HEK293 (cell line): Measurements from ENCODE around the gene LRP2BP.

Experiments
- CTCF ChIA-PET: fragments of 350-600 bp; formaldehyde crosslinking; extraction: SDS; loops from one replicate; lab custom pipeline; 2021; ENCODE audit warnings: antibody characterized with exemption; lab: Yijun Ruan, JAX
- POLR2A ChIA-PET: fragments of 300-600 bp; formaldehyde crosslinking; extraction: SDS; loops from one replicate; lab custom pipeline; 2020; ENCODE audit warnings: antibody characterized with exemption, inconsistent platforms; lab: Yijun Ruan, JAX
- H3K27ac ChIP-seq: fragments of 200-500 bp; sonication (Bioruptor generic); 2 replicates; pipeline ENCODE4 v1.5.1; 2014; ENCODE audit warnings: low read depth, low read length, control low read depth, inconsistent platforms; ENCODE audit errors: extremely low read depth
- H3K36me3 ChIP-seq, 2 experiments: fragments of 200-500 bp in 1 of 2; sonication (Bioruptor generic) in 1 of 2; 1 replicate in 1 of 2; 2 replicates in 1 of 2; pipeline ENCODE4 v1.5.1; 2014 to 2017; ENCODE audit warnings: inconsistent platforms in 2 of 2, low read length in 2 of 2; ENCODE audit not compliant: control insufficient read depth in 2 of 2, insufficient read depth in 1 of 2
- H3K4me1 ChIP-seq: fragments of 200-500 bp; sonication (Bioruptor generic); 2 replicates; pipeline ENCODE4 v1.5.1; 2014; ENCODE audit warnings: mild to moderate bottlenecking, low read length, inconsistent platforms; ENCODE audit not compliant: control insufficient read depth, insufficient read depth
- H3K4me3 ChIP-seq: 2 replicates; pipeline ENCODE4 v1.5.1; 2011; ENCODE audit warnings: low read depth, mild to moderate bottlenecking, control low read depth, low read length, moderate library complexity
- H3K9me3 ChIP-seq: fragments of 200-500 bp; sonication (Bioruptor generic); 2 replicates; pipeline ENCODE4 v1.5.1; 2014; ENCODE audit warnings: low read depth, low read length, inconsistent platforms; ENCODE audit not compliant: control insufficient read depth, insufficient read depth
- BCL11A ChIP-seq: fragments of 450-650 bp; formaldehyde crosslinking; IDR thresholded peaks from 2 replicates; pipeline ENCODE4 v1.5.1; 2016; ENCODE audit warnings: low read depth, missing biosample characterization, missing genetic modification characterization
- GLIS1 ChIP-seq: fragments of 450-650 bp; formaldehyde crosslinking; IDR thresholded peaks from 2 replicates; pipeline ENCODE4 v1.5.1; 2016; ENCODE audit warnings: missing biosample characterization, missing genetic modification characterization
- KLF9 ChIP-seq: fragments of 450-650 bp; formaldehyde crosslinking; IDR thresholded peaks from 2 replicates; pipeline ENCODE4 v1.5.1; 2016; ENCODE audit warnings: missing biosample characterization, missing genetic modification characterization, low read depth
- ZNF529 ChIP-seq: fragments of 450-650 bp; formaldehyde crosslinking; IDR thresholded peaks from 2 replicates; pipeline ENCODE4 v1.5.1; 2017; ENCODE audit warnings: missing genetic modification characterization, missing biosample characterization; ENCODE audit not compliant: insufficient replicate concordance
- ZNF600 ChIP-seq: fragments of 450-650 bp; formaldehyde crosslinking; IDR thresholded peaks from 2 replicates; pipeline ENCODE4 v1.5.1; 2016; ENCODE audit warnings: missing biosample characterization, missing genetic modification characterization
- ZNF660 ChIP-seq: fragments of 450-650 bp; IDR thresholded peaks from 2 replicates; pipeline ENCODE4 v1.5.1; 2018; ENCODE audit warnings: missing biosample characterization, mild to moderate bottlenecking, missing genetic modification characterization
- ZSCAN16 ChIP-seq: fragments of 450-650 bp; formaldehyde crosslinking; IDR thresholded peaks from 2 replicates; pipeline ENCODE4 v1.5.1; 2016; ENCODE audit warnings: missing biosample characterization, missing genetic modification characterization
- TF ChIP-seq, protein P1 (sequence below): fragments of 450-650 bp; formaldehyde crosslinking; IDR thresholded peaks from 2 replicates; pipeline ENCODE4 v1.5.1; 2017; ENCODE audit warnings: missing biosample characterization, missing genetic modification characterization
- TF ChIP-seq, protein P2 (sequence below): fragments of 450-650 bp; formaldehyde crosslinking; IDR thresholded peaks from 2 replicates; pipeline ENCODE4 v1.5.1; 2016; ENCODE audit warnings: missing biosample characterization, missing genetic modification characterization
- TF ChIP-seq, protein P3 (sequence below): fragments of 450-650 bp; formaldehyde crosslinking; IDR thresholded peaks from 2 replicates; pipeline ENCODE4 v1.5.1; 2016; ENCODE audit warnings: missing biosample characterization, missing genetic modification characterization
- TF ChIP-seq, protein P4 (sequence below): fragments of 450-650 bp; formaldehyde crosslinking; IDR thresholded peaks from 2 replicates; pipeline ENCODE4 v1.5.1; 2016; ENCODE audit warnings: missing biosample characterization, missing genetic modification characterization

Gene LRP2BP

DNA sequence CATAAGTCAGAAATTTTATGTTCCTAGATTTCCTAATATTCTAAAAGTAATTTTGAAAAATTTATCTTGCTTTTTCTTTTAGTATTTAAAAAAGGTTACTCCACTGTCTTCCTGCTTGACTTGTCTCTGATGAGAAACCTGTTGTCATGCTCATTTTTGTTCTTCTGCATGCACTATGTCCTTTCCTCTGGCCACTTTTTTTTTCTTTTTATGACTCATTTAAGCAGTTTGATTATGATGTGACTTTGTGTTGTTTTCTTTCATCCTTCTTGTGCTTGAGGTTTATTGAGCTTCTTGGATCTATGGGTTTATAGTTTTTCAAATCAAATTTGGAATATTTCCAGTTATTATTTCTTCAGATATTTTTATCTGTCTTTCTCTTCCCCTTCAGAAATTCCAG, 42.1 kb upstream of the LRP2BP start:
- CTCF ChIA-PET, result no interaction called here
- TF ChIP-seq GLIS1 (tag by site-specific recombination), result no peak
- no peak for TF ChIP-seq KLF9 (tag by site-specific recombination)
- no peak for TF ChIP-seq ZNF600 (tag by site-specific recombination)
- no peak for TF ChIP-seq BCL11A (tag by site-specific recombination)
- POLR2A ChIA-PET, result no interaction called here

DNA sequence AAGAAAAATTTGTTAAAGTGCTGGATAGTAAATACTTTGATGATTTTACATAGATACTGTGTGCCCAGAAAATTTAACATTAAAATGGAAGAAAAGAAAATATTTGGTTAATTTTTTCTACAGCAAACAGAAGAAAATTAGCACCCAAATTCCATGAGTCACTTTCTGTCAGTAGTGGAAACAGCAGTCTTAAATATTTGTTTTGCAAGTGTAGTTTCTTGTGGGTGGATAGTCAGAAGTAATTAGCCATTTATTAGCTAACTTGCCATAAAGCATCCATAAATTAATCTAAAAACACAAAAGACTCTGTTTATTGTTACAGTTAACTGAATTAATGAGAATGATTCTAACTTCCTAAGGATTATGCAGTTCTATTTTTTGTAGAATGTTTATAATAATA, 39.7 kb upstream of the LRP2BP start:
- ChIA-PET CTCF (interaction anchor here (0.6 kb wide), 1 partner anchor 14 kb away, joined by 4 read pairs; no protein-coding TSS in a partner anchor), POLR2A (no interaction called here)
- no peaks in the 10 kb centered on the region for H3K36me3 ChIP-seq
- H3K4me1 ChIP-seq, result no peaks in the 10 kb centered on the region
- no peak overlapping the region for H3K4me3 ChIP-seq
- no peaks in the 10 kb centered on the region for H3K9me3 ChIP-seq
- no peak overlapping the region for H3K27ac ChIP-seq
- TF ChIP-seq, protein P1, sequence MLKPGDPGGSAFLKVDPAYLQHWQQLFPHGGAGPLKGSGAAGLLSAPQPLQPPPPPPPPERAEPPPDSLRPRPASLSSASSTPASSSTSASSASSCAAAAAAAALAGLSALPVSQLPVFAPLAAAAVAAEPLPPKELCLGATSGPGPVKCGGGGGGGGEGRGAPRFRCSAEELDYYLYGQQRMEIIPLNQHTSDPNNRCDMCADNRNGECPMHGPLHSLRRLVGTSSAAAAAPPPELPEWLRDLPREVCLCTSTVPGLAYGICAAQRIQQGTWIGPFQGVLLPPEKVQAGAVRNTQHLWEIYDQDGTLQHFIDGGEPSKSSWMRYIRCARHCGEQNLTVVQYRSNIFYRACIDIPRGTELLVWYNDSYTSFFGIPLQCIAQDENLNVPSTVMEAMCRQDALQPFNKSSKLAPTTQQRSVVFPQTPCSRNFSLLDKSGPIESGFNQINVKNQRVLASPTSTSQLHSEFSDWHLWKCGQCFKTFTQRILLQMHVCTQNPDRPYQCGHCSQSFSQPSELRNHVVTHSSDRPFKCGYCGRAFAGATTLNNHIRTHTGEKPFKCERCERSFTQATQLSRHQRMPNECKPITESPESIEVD (tag by site-specific recombination), result 0 out of 2 replicates have a peak, but pooled peaks have one; percentile 7
- TF ChIP-seq, protein P2, sequence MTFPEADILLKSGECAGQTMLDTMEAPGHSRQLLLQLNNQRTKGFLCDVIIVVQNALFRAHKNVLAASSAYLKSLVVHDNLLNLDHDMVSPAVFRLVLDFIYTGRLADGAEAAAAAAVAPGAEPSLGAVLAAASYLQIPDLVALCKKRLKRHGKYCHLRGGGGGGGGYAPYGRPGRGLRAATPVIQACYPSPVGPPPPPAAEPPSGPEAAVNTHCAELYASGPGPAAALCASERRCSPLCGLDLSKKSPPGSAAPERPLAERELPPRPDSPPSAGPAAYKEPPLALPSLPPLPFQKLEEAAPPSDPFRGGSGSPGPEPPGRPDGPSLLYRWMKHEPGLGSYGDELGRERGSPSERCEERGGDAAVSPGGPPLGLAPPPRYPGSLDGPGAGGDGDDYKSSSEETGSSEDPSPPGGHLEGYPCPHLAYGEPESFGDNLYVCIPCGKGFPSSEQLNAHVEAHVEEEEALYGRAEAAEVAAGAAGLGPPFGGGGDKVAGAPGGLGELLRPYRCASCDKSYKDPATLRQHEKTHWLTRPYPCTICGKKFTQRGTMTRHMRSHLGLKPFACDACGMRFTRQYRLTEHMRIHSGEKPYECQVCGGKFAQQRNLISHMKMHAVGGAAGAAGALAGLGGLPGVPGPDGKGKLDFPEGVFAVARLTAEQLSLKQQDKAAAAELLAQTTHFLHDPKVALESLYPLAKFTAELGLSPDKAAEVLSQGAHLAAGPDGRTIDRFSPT (tag by site-specific recombination), result no peak
- TF ChIP-seq, all 188 proteins: peak for 1

More for the DNA sequence above, 42.1 kb upstream of the LRP2BP start:
- H3K27ac ChIP-seq, result no peak overlapping the region
- no peak overlapping the region for H3K4me3 ChIP-seq
- no peaks in the 10 kb centered on the region for H3K4me1 ChIP-seq
- H3K36me3 ChIP-seq, result no peaks in the 10 kb centered on the region
- no peaks in the 10 kb centered on the region for H3K9me3 ChIP-seq

DNA sequence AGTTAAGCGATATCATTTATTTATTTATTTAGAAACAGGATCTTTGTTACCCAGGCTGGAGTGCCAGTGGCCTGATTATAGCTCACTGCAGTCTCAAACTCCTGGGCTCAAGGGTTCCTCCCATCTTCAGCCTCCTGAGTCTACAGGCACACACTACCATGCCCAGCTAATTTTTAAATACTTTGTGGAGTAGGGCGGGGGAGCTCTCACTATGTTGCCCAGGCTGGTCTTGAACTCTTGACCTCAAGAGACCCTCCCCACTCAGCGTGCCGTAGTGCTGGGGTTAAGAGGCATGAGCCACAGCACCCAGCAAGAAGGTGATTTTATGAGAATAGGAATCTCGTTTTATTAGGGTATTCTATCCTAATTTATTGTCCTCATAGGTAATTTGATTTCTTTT, 33.9 kb upstream of the LRP2BP start:
- no peak overlapping the region for H3K27ac ChIP-seq
- no peaks in the 10 kb centered on the region for H3K9me3 ChIP-seq
- no peaks in the 10 kb centered on the region for H3K36me3 ChIP-seq
- TF ChIP-seq ZNF660, result no peak
- TF ChIP-seq ZSCAN16 (tag by site-specific recombination), result no peak
- TF ChIP-seq ZNF529 (tag by site-specific recombination), result no peak
- TF ChIP-seq, protein P3, sequence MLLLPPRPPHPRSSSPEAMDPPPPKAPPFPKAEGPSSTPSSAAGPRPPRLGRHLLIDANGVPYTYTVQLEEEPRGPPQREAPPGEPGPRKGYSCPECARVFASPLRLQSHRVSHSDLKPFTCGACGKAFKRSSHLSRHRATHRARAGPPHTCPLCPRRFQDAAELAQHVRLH, result no peak
- TF ChIP-seq, protein P4, sequence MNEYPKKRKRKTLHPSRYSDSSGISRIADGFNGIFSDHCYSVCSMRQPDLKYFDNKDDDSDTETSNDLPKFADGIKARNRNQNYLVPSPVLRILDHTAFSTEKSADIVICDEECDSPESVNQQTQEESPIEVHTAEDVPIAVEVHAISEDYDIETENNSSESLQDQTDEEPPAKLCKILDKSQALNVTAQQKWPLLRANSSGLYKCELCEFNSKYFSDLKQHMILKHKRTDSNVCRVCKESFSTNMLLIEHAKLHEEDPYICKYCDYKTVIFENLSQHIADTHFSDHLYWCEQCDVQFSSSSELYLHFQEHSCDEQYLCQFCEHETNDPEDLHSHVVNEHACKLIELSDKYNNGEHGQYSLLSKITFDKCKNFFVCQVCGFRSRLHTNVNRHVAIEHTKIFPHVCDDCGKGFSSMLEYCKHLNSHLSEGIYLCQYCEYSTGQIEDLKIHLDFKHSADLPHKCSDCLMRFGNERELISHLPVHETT (tag by site-specific recombination), result no peak
- no peak overlapping the region for H3K4me3 ChIP-seq
- CTCF ChIA-PET, result interaction anchor here (0.6 kb wide), 1 partner anchor 120 kb away, joined by 3 read pairs; no protein-coding TSS in a partner anchor
- H3K4me1 ChIP-seq, result no peaks in the 10 kb centered on the region
- POLR2A ChIA-PET, result no interaction called here
